ENCODE results near the gene TMEM209.
A peak's percentile ranks its signal among the peaks of the same experiment; 100 is the strongest.

Gene TMEM209

DNA sequence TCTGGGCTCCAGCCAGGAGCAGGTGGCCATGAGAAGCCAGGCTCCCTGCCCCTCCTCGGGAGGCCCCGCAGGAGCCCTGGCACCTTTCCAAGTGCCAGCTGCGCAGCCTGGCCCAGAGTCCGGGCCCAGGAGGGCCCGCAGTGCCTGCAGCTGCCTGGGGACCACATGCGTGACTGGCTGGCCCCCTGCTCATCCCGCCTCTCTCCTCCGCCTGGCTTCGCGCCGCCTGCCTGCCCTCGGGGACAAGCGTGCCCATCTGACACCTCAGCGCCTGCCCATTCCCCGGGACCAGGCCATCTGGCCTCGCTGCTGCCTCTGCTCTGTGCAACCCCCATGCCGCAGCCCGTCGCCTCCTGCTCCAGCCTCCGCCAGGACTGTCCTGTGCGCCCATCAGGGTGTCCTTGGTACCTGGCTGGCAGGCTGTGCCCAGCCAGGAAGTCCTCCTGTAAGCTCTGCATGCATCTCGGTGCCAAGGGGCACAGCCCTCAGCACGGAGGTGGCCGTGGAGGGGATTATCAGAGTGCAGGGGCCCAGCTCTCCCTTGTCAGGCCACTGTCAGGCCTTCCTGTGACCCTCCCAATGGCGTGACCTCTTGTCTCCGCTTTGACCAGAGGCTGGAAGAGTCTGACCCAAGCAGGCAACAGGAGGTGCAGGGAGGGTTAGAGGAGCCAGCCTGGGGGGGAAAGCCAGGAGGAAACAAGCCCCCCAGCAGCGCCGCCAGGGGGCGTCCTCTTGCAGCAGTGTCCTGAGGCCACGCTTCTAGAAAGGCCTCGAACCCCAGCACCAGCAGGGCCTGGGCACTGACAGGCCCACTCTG is 50.5 kb downstream of the TMEM209 start:
- Histone ChIP-seq H3K4me1 (ENCODE audit: control insufficient read depth, insufficient read depth, low read depth, low read length) (peaks cover 16% of the 10 kb centered on the region), H2BK15ac (ENCODE audit: low read depth, poor library complexity, severe bottlenecking) (no peak overlapping the region), H3K27me3 (ENCODE audit: control insufficient read depth in 1 of 2, insufficient read depth in 1 of 2, low read length in 2 of 2) (no peaks in the 10 kb centered on the region), H3K23ac (ENCODE audit: low read length in 2 of 2) (no peak overlapping the region), H2BK5ac (ENCODE audit: low read depth, low read length, poor library complexity, severe bottlenecking) (no peak overlapping the region), H2BK12ac (ENCODE audit: low read length in 2 of 2) (no peak overlapping the region), H3K27ac (ENCODE audit: low read length, poor library complexity, severe bottlenecking) (no peak overlapping the region), H3K36me3 (ENCODE audit: control insufficient read depth in 1 of 2, insufficient read depth in 2 of 2, low read depth in 1 of 2, low read length in 2 of 2) (peaks cover 7 to 12% of the 10 kb centered on the region in 2 experiments), H2AFZ (ENCODE audit: low read depth, low read length) (no peak overlapping the region), H3K9me3 (ENCODE audit: control insufficient read depth, low read length) (peaks cover 5% of the 10 kb centered on the region), H3K79me1 (replicated peaks; ENCODE audit: low read length, poor library complexity, severe bottlenecking) (no peaks in the 10 kb centered on the region), H2AK5ac (ENCODE audit: low read length, severe bottlenecking) (peak overlapping the region; percentile 26), H2BK120ac (ENCODE audit: low read depth, low read length) (no peak overlapping the region), H3K18ac (ENCODE audit: low read depth in 1 of 2, low read length in 2 of 2) (no peak overlapping the region), H4K8ac (ENCODE audit: low read length) (no peak overlapping the region), H3K4ac (ENCODE audit: low read depth in 1 of 2, low read length in 2 of 2) (no peak overlapping the region), H3K4me3 (ENCODE audit: insufficient read depth in 1 of 2, low read depth in 1 of 2, low read length in 2 of 2) (no peak overlapping the region), H3K14ac (ENCODE audit: low read length in 2 of 2) (no peak overlapping the region), H3K9ac (ENCODE audit: low read length) (no peak overlapping the region), H3K4me2 (ENCODE audit: low read length, poor library complexity, severe bottlenecking) (no peak overlapping the region), H4K91ac (ENCODE audit: low read length) (no peak overlapping the region)
- no peak for DNase-seq
- 91% methylated on average over 31 of the region's 31 CpGs for WGBS

GRCh38 chr7:130154131-130154500 is 51.1 kb downstream of the TMEM209 start:
- Histone ChIP-seq H2AFZ (ENCODE audit: low read depth, low read length) (no peak overlapping the region), H4K8ac (ENCODE audit: low read length) (no peak overlapping the region)
- 93% methylated on average over 3 of the region's 6 CpGs for WGBS

GRCh38 chr7:130153211-130153908 is 51.8 kb downstream of the TMEM209 start:
- H3K18ac ChIP-seq (ENCODE audit: low read depth in 1 of 2, low read length in 2 of 2): no peak overlapping the region
- peak overlapping the region in 1 of 2 experiments; percentile 53 for H3K4me3 ChIP-seq (ENCODE audit: insufficient read depth in 1 of 2, low read depth in 1 of 2, low read length in 2 of 2)
- WGBS: 89% methylated on average over 18 of the region's 29 CpGs
- H3K14ac ChIP-seq (ENCODE audit: low read length in 2 of 2): no peak overlapping the region
- H3K27ac ChIP-seq (ENCODE audit: low read length, poor library complexity, severe bottlenecking): no peak overlapping the region
- no peak overlapping the region for H3K4me2 ChIP-seq (ENCODE audit: low read length, poor library complexity, severe bottlenecking)
- peaks cover 19% of the 10 kb centered on the region for H3K4me1 ChIP-seq (ENCODE audit: control insufficient read depth, insufficient read depth, low read depth, low read length)
- peak overlapping the region; percentile 41 for H2BK15ac ChIP-seq (ENCODE audit: low read depth, poor library complexity, severe bottlenecking)
- H2AK5ac ChIP-seq (ENCODE audit: low read length, severe bottlenecking): no peak overlapping the region
- peaks cover 5% of the 10 kb centered on the region for H3K9me3 ChIP-seq (ENCODE audit: control insufficient read depth, low read length)
- no peak overlapping the region for H2AFZ ChIP-seq (ENCODE audit: low read depth, low read length)
- H3K36me3 ChIP-seq (ENCODE audit: control insufficient read depth in 1 of 2, insufficient read depth in 2 of 2, low read depth in 1 of 2, low read length in 2 of 2): peaks cover 8 to 9% of the 10 kb centered on the region in 2 experiments
- H3K27me3 ChIP-seq (ENCODE audit: control insufficient read depth in 1 of 2, insufficient read depth in 1 of 2, low read length in 2 of 2): no peaks in the 10 kb centered on the region
- no peak overlapping the region for H2BK5ac ChIP-seq (ENCODE audit: low read depth, low read length, poor library complexity, severe bottlenecking)
- H3K23ac ChIP-seq (ENCODE audit: low read length in 2 of 2): no peak overlapping the region
- H3K9ac ChIP-seq (ENCODE audit: low read length): peak overlapping the region; percentile 76
- H2BK12ac ChIP-seq (ENCODE audit: low read length in 2 of 2): no peak overlapping the region
- no peak overlapping the region for H4K8ac ChIP-seq (ENCODE audit: low read length)
- no peak overlapping the region for H4K91ac ChIP-seq (ENCODE audit: low read length)
- no peak for DNase-seq
- no peaks in the 10 kb centered on the region for H3K79me1 ChIP-seq (replicated peaks; ENCODE audit: low read length, poor library complexity, severe bottlenecking)
- H3K4ac ChIP-seq (ENCODE audit: low read depth in 1 of 2, low read length in 2 of 2): no peak overlapping the region
- no peak overlapping the region for H2BK120ac ChIP-seq (ENCODE audit: low read depth, low read length)

More at GRCh38 chr7:130154131-130154500, 51.1 kb downstream of the TMEM209 start:
- H3K79me1 ChIP-seq (replicated peaks; ENCODE audit: low read length, poor library complexity, severe bottlenecking): no peaks in the 10 kb centered on the region
- H2BK120ac ChIP-seq (ENCODE audit: low read depth, low read length): no peak overlapping the region
- H3K9ac ChIP-seq (ENCODE audit: low read length): peak overlapping the region; percentile 76
- H4K91ac ChIP-seq (ENCODE audit: low read length): no peak overlapping the region
- H3K14ac ChIP-seq (ENCODE audit: low read length in 2 of 2): no peak overlapping the region
- no peak overlapping the region for H2BK12ac ChIP-seq (ENCODE audit: low read length in 2 of 2)
- no peak overlapping the region for H3K4me3 ChIP-seq (ENCODE audit: insufficient read depth in 1 of 2, low read depth in 1 of 2, low read length in 2 of 2)
- H3K4ac ChIP-seq (ENCODE audit: low read depth in 1 of 2, low read length in 2 of 2): no peak overlapping the region
- peaks cover 8 to 9% of the 10 kb centered on the region in 2 experiments for H3K36me3 ChIP-seq (ENCODE audit: control insufficient read depth in 1 of 2, insufficient read depth in 2 of 2, low read depth in 1 of 2, low read length in 2 of 2)
- DNase-seq: no peak
- no peak overlapping the region for H2BK5ac ChIP-seq (ENCODE audit: low read depth, low read length, poor library complexity, severe bottlenecking)
- no peak overlapping the region for H3K18ac ChIP-seq (ENCODE audit: low read depth in 1 of 2, low read length in 2 of 2)
- H2AK5ac ChIP-seq (ENCODE audit: low read length, severe bottlenecking): peak overlapping the region; percentile 11
- H3K27ac ChIP-seq (ENCODE audit: low read length, poor library complexity, severe bottlenecking): no peak overlapping the region
- peaks cover 19% of the 10 kb centered on the region for H3K4me1 ChIP-seq (ENCODE audit: control insufficient read depth, insufficient read depth, low read depth, low read length)
- no peaks in the 10 kb centered on the region for H3K27me3 ChIP-seq (ENCODE audit: control insufficient read depth in 1 of 2, insufficient read depth in 1 of 2, low read length in 2 of 2)
- no peak overlapping the region for H2BK15ac ChIP-seq (ENCODE audit: low read depth, poor library complexity, severe bottlenecking)
- peaks cover 5% of the 10 kb centered on the region for H3K9me3 ChIP-seq (ENCODE audit: control insufficient read depth, low read length)
- no peak overlapping the region for H3K4me2 ChIP-seq (ENCODE audit: low read length, poor library complexity, severe bottlenecking)
- no peak overlapping the region for H3K23ac ChIP-seq (ENCODE audit: low read length in 2 of 2)

DNA sequence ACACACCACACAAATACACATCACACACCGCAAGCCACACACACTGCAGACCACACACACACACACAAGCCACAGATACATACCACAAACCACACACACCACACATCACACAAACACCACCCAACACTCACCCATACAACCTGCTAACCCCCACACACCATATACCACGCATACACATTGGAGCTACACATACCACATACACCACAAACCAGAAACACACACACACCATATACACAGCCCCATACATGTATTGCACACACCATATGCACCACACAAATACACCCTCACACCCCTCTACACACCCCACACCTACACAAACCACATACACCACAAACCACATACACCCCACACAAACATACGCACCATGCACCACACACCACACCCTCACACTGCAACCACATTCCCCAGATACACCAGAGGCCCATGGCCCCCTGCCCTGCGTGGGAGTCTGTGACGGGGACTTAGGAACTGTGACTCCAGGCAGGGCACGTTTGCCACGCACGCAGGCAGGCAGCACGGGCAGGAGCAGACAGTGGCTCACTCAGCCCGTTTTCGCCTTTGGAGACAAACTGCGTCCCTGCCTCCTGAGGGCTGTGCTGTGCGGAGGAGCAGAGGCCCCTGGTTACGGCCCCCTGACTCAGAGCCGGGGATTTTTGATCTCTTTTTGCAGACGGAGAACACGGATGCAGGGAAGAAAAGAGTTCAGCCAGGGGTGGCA is 52.6 kb downstream of the TMEM209 start:
- no peaks in the 10 kb centered on the region for H3K79me1 ChIP-seq (replicated peaks; ENCODE audit: low read length, poor library complexity, severe bottlenecking)
- no peak overlapping the region for H2BK5ac ChIP-seq (ENCODE audit: low read depth, low read length, poor library complexity, severe bottlenecking)
- WGBS: 90% methylated on average over 17 of the region's 17 CpGs

More for the DNA sequence above, 52.6 kb downstream of the TMEM209 start:
- Histone ChIP-seq H3K23ac (ENCODE audit: low read length in 2 of 2) (no peak overlapping the region), H2BK120ac (ENCODE audit: low read depth, low read length) (no peak overlapping the region), H3K4me1 (ENCODE audit: control insufficient read depth, insufficient read depth, low read depth, low read length) (peaks cover 19% of the 10 kb centered on the region), H3K18ac (ENCODE audit: low read depth in 1 of 2, low read length in 2 of 2) (peak overlapping the region; percentile 10 to 54), H4K91ac (ENCODE audit: low read length) (peak overlapping the region; percentile 28), H3K14ac (ENCODE audit: low read length in 2 of 2) (peak overlapping the region in 1 of 2 experiments; percentile 71), H3K4me3 (ENCODE audit: insufficient read depth in 1 of 2, low read depth in 1 of 2, low read length in 2 of 2) (peak overlapping the region in 1 of 2 experiments; percentile 53), H2AFZ (ENCODE audit: low read depth, low read length) (no peak overlapping the region), H2AK5ac (ENCODE audit: low read length, severe bottlenecking) (no peak overlapping the region), H3K4me2 (ENCODE audit: low read length, poor library complexity, severe bottlenecking) (no peak overlapping the region), H3K9ac (ENCODE audit: low read length) (peak overlapping the region; percentile 76), H3K9me3 (ENCODE audit: control insufficient read depth, low read length) (peaks cover 5% of the 10 kb centered on the region), H2BK12ac (ENCODE audit: low read length in 2 of 2) (no peak overlapping the region), H3K27me3 (ENCODE audit: control insufficient read depth in 1 of 2, insufficient read depth in 1 of 2, low read length in 2 of 2) (no peaks in the 10 kb centered on the region), H4K8ac (ENCODE audit: low read length) (no peak overlapping the region), H3K36me3 (ENCODE audit: control insufficient read depth in 1 of 2, insufficient read depth in 2 of 2, low read depth in 1 of 2, low read length in 2 of 2) (peaks cover 5 to 9% of the 10 kb centered on the region in 2 experiments), H3K27ac (ENCODE audit: low read length, poor library complexity, severe bottlenecking) (no peak overlapping the region), H2BK15ac (ENCODE audit: low read depth, poor library complexity, severe bottlenecking) (no peak overlapping the region), H3K4ac (ENCODE audit: low read depth in 1 of 2, low read length in 2 of 2) (no peak overlapping the region)
- DNase-seq: no peak

All from mesenchymal stem cell (in vitro differentiated cells and primary cell).